ENCODE measurements around the gene DACT2. TPM values are rescaled to one million over a fixed set of nuclear protein-coding genes. Genes with fewer than 3 reads are reported as not detected.
"Not testable (repeated sequence)": the region's sequence is repeated elsewhere in the genome, so short reads cannot be mapped to it uniquely, and the experiment has no call there.

The DACT2 gene
- total RNA-seq, 1 donor from 2014 or later = 2.5 TPM

- Histone ChIP-seq H3K27me3 (no peaks in the 10 kb centered on the region), H3K9me3 (no peaks in the 10 kb centered on the region), H3K4me1 (peaks cover 10% of the 10 kb centered on the region), H3K4me3 (no peak overlapping the region), H3K36me3 (no peaks in the 10 kb centered on the region), H3K27ac (no peak overlapping the region)
- TF ChIP-seq CTCF (IDR thresholded peaks at IDR 0.05) = no peak
- intact Hi-C loops (cut with DNase I) = no loop called here
- ATAC-seq = no peak
- no peak for DNase-seq
Measured at GRCh38 chr6:168269455-168270243, 49.9 kb downstream of the DACT2 start.

- peaks cover 9% of the 10 kb centered on the region for H3K4me1 ChIP-seq
- no peaks in the 10 kb centered on the region for H3K9me3 ChIP-seq
- no peak overlapping the region for H3K27ac ChIP-seq
- intact Hi-C loops (cut with DNase I) = no loop called here
- DNase-seq (no peak), ATAC-seq (no peak)
- H3K36me3 ChIP-seq = no peaks in the 10 kb centered on the region
- H3K4me3 ChIP-seq = no peak overlapping the region
- H3K27me3 ChIP-seq = no peaks in the 10 kb centered on the region
- no peak for TF ChIP-seq CTCF (IDR thresholded peaks at IDR 0.05)
Measured at GRCh38 chr6:168268755-168269154, 50.8 kb downstream of the DACT2 start.

- intact Hi-C loops (cut with DNase I); H3K4me3 ChIP-seq; ATAC-seq; H3K27ac ChIP-seq; H3K36me3 ChIP-seq; H3K9me3 ChIP-seq; DNase-seq; H3K27me3 ChIP-seq; H3K4me1 ChIP-seq: not testable (repeated sequence)
Measured at GRCh38 chr6:168267779-168268178, 51.8 kb downstream of the DACT2 start.

GRCh38 chr6:168265827-168266815 is 53.5 kb downstream of the DACT2 start:
- TF ChIP-seq CTCF (IDR thresholded peaks at IDR 0.05) = no peak
- H3K9me3 ChIP-seq = no peaks in the 10 kb centered on the region
- H3K4me3 ChIP-seq = no peak overlapping the region
- no peak overlapping the region for H3K27ac ChIP-seq
- H3K27me3 ChIP-seq = no peaks in the 10 kb centered on the region
- DNase-seq (no peak), ATAC-seq (no peak)
- intact Hi-C loops (cut with DNase I) = no loop called here
- peaks cover 6% of the 10 kb centered on the region for H3K4me1 ChIP-seq
- H3K36me3 ChIP-seq = no peaks in the 10 kb centered on the region

- Histone ChIP-seq H3K27me3 (no peaks in the 10 kb centered on the region), H3K27ac (no peak overlapping the region), H3K36me3 (no peaks in the 10 kb centered on the region), H3K4me3 (no peak overlapping the region), H3K4me1 (peaks cover 10% of the 10 kb centered on the region), H3K9me3 (no peaks in the 10 kb centered on the region)
- intact Hi-C loops (cut with DNase I) = no loop called here
- no peak for TF ChIP-seq CTCF (IDR thresholded peaks at IDR 0.05)
- no peak for ATAC-seq
- DNase-seq = no peak
Measured at GRCh38 chr6:168265394-168265793, 54.2 kb downstream of the DACT2 start.

All from upper lobe of right lung (tissue), 1 donor.